ENCODE data around the gene OPALIN.

Gene OPALIN

DNA sequence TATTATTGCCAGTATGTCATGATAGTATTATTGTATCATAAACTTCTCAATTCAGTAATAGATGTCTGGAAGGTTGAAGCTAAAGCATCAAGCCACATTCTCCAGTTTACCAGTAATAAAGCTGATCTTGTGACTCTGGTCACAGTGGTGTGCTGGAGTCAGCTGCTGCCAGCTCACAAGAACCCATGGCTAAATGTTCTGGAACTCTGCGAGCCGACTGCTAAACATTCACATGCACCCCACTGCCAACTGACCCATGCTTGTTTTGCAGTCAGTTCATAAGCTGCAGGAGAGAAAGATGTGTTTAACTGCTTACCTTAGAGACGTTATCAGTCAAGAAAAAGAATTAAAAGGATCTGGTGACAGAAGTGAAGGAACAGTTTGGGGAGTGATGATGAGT is 60.4 kb downstream of the OPALIN start:
- DNase-seq: no peak

DNA sequence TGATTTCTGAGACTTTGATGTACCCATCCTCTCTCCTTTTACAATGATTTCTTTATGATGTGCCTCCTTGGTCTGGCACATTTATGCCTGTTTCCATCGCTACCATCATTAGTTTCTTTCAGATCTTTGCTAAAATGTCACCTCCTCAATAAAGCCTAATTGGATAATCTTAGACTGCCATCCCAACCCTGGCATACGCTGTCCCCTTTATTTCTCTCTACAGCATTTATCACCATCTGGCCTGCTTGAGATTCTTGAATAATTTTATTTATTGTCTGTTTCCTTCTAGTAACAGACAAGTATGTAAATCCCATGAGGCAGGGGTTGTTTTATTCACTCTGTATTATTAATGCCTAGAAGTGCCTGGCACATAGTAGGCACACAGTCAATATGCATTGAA is 61.3 kb downstream of the OPALIN start:
- no peak for DNase-seq

DNA sequence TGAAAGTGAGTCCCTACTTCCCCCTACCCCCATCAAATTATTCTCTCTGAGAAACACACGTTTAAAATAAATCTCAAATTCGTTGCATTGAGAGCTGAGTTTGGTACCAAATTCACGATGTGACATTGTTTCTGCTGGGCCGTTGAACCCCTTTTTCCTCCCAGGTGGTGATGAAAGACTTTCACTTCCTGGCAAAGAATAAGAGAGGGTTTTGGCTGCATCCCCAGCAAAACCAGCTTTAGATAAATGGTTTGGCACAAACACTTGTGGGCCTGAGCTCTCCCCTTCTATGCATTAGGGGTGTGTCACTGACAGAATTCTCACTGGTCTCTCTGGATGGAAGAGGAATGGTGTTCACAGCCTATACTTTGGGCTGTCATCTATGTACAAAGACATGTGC is 63.3 kb downstream of the OPALIN start:
- no peak for DNase-seq
